ENCODE measurements around the gene GLI3.

GLI3 gene

DNA sequence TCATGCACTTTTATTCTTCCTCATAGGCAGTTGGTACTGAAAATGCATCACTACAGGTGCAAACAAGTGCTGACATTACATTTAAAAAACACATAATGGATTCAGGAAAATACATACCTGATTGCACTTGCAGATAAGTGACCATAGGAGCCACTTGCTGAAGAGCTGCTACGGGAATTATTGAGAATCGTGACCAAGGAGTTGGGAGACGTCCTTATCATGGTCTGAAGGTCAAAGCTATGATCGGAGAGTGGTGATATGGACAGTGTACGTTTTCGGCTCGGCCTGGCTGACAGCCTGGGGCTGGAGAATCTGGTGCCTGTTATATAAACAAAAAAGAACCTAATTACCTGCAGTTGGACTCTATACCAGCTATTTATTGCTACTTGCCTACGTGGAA, 197.1 kb downstream of the GLI3 start:
- no peak for DNase-seq (ENCODE audit: low read depth in 2 of 2)

DNA sequence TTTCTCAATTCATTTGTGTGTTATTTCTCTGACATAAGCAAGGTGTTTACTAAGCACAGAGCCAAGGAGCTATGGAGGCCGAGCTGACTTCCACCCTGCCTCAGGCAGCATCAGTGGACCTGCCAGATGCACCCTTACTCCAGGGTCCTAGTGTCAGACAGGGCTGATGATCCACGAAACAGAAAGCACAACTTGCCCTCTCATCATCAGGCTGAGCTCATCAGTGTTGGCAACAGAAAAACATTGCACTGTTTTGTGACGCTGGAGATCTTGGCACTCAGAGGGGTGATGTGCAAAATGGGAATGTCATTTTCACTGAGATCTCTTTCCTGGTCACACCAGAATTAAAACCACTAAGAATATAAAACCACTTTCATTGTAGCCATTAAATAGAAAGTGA, 201.8 kb downstream of the GLI3 start:
- DNase-seq (ENCODE audit: low read depth in 2 of 2) = no peak

DNA sequence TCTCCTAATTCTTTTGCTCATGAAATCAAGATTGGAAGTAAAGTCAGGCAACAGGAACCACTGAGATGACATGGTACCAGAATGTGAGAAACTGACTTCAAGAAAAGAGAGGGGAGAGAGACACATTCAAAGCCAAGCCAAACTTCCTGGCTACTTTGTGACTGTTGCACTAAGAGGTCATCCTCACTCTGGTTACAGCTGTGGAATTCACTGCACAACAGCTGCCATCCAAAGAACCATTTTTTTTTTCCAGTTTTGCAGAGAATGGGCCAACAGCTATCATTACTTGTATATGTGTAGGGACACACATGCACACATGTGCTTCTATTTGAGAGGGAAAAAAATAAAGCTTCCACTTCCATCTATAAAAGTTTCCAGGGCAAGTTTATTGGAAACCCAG, 203.5 kb downstream of the GLI3 start:
- DNase-seq (ENCODE audit: low read depth in 2 of 2) = no peak

DNA sequence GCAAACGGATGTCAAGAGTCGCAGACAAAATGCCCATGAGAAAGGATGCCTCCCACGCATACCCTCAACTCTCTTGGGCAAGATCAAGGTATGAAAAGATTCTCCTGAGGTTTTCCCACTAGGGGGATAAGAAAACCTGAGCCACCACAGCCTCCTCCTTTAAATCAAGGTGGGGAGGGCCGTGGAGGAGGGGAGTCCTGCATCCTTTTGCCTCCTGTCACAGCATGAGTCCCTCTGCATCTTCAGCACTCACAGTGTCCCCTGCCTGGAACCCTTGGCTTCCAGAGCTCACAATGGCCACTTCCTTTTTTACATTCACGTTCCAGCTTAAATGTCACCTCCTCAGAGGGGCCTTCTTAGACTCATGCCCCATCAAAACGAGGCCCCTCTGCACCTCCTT, 207.6 kb downstream of the GLI3 start:
- DNase-seq (ENCODE audit: low read depth in 2 of 2) = no peak

DNA sequence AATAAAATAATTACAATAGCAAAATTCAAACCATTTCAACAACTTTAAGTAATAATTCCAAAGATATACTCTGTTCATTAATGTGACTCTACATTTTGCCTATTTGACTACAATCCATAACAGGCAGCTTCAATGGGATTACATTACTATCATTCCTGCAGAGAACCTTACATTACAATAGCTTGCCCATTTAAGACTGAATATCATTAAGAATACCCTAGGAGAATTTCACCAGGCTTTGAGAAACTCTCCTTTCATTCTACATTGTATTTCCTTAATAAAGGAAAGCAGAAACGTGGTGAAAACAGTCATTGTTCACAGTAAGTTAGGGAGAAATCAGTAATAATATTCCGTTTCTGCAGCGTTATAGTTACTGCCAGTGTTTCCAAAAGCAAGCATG, 209.5 kb downstream of the GLI3 start:
- no peak for DNase-seq (ENCODE audit: low read depth in 2 of 2)

DNA sequence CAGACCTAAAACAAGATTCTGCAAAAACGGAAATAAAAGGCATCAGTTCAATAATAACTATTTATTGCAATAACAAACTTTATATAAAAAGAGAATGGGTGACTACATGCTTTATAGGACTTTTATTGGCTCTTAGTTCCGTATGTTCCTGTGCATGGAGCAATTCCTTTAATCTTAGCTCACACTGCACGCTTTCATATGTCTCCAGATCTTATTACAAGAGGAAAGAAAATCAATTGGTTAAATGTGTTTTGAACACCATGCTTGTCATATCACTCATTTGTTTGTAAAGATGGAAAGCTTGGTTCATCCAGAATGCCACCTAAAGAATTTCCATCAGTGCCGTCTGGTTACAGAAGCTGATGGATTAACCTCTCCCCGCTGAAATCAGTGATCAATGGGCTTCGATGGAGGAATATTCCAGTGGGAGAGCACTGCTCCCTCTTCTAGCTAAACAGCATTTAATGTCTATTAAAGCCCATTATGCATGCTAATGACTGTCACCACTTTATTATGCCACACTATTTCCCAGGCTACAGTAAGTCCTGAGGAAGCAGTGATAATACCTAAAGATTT, 210.3 kb downstream of the GLI3 start:
- no peak for DNase-seq (ENCODE audit: low read depth in 2 of 2)

DNA sequence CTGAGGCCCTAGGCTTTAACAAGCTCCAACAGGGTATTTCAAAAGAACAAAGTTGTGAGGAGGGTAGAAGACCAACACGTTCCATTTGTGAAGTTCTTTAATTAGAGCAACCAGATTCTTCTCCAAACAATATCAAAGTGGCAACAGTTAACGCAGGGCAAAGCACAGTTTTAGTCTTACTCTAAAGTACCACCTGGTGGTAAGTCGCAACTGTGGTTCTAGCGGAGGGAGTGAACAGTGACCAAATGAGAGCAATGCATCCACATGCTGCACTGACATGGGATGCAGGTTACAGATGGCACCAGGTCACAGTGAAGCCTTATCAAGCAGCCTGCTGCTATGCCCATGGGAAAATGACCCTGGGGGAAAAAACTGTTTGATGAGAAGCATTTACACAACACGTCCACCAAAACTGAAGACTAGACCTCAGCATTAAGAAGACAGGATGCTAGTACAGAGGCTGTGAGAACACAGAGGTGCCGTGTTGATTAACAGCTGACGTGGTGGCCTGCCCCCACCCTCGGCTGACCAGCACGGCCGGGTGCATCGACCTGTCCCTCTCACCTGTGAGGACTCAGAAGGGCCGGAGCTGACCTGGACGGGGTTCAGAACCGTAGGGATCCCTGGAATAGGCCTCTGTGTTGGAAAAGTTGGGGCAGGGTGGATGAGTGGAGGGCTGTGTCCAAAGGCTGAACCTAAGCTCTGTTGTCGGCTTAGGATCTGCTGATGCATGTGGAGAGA, 211.2 kb downstream of the GLI3 start:
- DNase-seq (ENCODE audit: low read depth in 2 of 2) = no peak

DNA sequence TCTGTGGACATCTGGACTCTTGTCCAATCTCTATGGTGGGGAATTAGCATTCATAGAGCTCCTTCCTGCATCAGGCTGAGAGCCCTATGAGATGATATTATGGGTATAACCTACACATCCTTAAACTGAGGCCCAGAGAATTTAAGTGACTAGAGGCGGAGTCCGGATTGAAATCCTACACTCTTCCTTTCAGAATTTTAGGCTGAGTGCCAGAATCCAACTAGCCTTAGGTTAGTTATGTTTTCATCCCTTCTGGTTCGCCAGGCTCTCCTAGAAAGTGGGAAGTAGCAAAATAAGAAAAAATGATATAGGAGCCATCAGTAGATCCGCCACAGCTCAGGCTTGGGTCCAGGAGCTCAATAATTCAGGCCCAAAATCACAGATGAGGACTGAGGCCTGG, 212.5 kb downstream of the GLI3 start:
- no peak for DNase-seq (ENCODE audit: low read depth in 2 of 2)

DNA sequence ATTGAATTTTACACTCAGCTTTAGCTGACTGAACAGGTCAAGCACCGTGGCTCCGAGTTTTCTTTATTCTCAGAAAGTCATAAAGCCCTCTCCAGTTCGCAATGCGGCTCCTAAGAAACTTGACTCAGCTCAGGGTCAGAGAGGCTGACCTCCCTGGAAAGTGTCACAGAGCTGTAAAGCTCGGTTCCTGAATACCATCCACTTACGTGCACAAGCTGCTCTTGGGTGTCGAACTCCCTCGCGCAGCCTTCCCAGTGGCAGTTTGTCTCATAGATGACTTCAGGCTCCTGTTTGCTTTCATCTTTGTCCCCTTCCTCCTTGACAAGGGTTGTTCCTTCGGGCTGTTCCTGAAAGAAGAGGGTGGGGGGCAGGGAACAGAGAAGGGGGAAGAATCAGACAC, 213.7 kb downstream of the GLI3 start:
- no peak for DNase-seq (ENCODE audit: low read depth in 2 of 2)

DNA sequence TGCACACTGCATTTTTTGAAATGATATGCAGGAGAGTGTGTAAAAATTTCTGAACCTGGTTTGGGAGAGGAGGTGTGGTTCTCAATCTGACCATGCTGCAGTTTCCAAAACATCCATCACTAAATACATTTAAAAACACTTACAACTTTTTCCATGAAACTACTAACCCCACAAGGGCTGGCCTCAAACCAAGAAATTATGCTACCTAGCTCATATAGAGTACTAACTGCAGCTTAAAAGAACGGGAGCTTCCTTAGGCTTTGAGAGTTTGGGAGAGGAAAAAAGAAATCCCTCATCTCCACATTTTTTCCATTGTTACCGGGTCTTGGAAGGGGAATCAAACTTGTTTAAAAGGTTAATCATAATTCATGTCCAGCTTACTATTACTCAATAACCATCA, 214.2 kb downstream of the GLI3 start:
- no peak for DNase-seq (ENCODE audit: low read depth in 2 of 2)

DNA sequence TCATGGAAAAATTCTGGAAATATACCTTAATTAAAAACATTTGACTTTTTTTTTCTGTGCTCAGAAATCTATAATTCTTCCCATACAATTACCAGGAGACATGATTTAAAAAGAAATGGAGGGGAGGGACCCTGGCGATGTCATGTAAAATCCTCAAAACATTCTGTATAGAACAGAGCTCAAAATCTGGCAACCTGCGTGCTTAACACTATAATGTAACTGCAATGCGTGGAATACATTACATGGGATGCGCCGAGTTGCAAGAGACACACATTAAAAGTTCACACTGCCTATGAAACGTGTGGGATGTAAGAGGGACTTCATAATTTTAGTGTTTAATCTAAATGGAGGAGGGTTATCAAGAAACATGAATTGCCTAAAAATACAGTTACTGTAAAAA, 215.0 kb downstream of the GLI3 start:
- no peak for DNase-seq (ENCODE audit: low read depth in 2 of 2)

DNA sequence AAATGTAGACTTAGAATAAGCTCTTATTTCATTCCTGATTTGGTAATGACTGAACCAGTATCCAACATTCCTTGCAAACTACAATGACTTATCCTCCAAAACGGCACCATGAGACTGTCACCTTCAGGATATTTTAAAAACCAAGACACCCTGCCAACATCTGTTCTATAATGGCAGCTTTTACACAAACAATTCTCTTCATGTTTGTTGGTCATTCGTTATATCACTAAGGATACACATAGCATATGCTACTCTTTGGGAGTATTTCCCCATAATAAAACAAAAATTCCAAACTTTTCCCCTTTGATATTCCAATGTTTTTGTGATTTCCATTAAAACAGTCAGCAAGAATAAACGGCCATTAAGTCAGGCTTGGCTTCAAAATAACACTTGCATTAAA, 215.4 kb downstream of the GLI3 start:
- DNase-seq (ENCODE audit: low read depth in 2 of 2) = no peak

DNA sequence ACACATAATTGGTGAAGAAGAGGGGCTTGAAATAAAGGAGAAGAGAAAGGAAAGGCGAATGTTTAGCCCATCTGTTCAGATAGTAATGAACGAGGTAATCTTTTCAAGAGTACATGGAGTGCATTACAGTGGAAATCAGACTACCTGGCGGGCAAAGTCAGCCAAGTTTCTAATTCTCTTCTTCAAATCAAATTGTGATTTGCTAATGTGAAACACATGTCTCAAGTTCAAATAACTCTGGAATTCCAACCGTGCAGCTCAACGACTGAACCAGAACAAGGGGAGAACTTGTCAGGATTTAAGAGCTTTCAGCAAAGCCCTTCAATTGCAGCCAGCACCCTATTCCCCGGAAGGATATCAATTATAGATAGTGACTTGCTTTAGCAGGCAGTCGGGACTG, 216.9 kb downstream of the GLI3 start:
- DNase-seq (ENCODE audit: low read depth in 2 of 2) = no peak

DNA sequence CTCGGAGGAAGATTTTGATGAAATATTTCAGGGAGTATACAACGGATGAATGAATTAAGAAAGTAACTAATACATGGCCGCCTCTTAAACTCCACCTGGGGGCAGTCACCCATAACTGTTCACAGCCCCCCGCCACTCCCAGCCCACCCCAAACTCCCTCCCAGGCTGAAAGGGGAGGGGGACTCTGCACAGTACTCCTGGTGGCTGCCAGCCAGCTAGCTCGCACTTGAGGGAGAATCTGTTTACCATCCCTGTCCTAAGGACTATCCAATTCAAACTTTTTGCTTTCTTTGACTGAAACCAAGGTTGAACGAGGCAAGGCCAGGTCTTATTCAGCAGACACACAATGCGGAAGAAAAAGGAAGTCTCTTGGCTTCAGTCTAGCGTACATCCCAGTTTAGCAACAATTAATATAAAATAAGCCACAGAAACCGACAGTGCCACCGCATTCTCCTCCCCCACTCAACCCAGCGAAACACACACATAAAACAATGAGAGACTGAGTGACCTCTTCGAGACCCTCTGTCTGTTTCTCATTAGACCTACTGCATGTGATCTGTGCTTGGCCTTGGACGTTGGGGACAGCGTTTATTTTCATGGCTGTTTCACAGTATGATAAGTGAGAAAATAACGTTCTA, 219.5 kb downstream of the GLI3 start:
- DNase-seq (ENCODE audit: low read depth in 2 of 2) = no peak

DNA sequence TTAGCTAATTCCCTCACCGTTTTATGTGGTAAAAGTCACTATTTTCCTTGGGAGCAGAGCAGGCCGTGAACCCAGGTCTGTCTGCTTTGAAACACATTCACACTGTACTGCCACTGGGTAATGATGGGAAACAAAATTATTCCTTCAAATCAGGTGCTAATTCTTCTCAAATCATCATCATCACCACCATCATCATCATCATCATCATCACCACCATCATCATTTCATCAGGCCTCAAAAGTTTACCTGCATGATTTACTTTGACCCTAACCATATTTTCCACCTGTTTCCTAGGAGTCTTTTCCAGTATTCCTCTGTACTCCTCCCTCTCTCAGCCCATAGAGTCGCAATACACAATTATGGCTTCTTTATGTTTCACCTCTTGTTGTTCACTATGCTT, 220.5 kb downstream of the GLI3 start:
- DNase-seq (ENCODE audit: low read depth in 2 of 2) = no peak

DNA sequence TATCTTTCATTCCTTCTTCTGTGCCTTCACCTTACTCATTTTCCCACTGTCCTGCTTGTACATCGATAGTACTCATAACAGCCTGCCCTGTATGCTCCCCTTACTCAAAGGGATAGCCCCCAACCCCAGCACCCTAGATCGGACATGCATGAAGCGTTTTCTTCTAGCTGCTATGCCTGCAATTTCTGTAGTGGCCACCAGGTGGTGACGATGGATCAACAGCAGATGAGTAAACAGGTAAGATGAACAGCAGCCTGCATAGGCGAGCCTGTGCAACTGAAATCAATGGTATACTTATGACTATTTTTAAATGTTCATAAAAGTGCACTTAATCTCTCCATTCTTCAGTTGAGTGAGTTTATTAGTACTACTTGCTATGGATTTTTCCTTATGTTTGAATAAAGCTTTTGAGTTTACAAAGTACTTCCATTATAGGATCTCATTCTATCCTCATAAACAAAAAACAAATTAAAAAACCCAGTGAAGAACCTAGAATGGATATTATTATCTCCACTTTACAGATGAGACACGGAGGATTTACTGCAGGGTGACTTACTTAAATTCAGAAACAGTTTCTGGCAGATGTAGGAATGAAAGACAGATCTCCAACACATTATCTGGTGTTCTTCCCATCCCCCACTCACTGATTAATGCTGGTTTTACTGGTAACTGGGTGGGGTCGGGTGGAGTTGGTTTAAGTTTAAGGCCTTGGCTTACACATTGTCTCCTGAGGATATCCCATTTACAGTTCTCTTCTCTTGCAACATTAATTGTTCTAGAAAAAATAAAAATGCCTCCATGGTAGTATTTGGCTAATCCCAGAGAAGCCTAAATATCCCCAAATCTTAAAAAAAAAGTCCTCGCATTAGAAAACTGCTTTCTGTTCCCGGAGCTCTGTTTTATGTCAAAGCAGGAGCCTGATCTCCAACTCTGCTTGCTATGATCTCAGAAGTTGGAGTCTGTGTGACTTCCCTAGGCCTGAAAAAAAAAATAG, 222.1 kb downstream of the GLI3 start:
- DNase-seq (ENCODE audit: low read depth in 2 of 2) = peak; percentile 17 to 23

DNA sequence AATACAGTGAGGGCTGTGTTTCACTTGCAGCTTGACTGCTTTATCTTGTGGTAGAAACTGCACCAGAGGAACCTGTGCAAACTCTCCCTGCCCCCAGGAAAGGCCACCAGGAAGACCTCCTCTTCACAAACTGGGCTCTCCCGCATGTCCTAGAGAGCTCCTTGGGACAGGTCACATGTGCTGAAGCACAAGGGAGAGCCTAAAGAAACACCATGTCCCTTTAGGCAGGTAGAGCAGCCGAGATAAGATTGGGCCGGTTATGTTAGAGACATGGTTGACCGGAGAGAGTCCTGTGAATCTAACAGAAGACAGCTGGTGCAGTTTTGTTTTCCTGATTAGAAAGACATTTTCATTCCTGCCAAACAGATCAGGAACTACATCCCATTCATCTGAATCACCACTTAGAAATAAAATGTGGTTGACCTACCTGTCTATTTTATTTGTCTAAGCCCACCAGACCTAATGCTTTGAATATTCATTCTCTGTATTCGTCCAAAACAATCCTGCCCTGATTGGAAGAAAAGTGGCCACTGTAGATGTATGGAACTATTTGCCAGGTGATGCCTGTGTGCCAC, 224.1 kb downstream of the GLI3 start:
- no peak for DNase-seq (ENCODE audit: low read depth in 2 of 2)

DNA sequence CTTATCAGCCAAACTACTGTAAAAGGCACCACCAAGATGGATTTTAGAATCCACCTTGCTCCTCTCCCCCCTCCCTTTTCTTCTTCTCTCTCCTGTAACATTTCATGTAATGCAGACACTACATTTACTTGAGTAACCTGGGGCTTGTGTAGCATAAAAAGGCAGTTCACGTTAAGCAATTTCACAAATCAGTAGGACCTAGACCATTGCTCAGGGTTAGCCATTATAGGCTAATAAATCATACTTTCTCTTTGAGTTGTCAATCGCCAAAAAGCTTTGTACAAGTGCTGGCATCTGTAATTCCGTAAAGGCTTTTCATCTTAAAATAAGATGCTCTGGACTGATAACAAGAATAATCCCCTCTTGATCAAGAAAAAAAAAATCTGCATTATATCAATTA, 224.7 kb downstream of the GLI3 start:
- no peak for DNase-seq (ENCODE audit: low read depth in 2 of 2)

DNA sequence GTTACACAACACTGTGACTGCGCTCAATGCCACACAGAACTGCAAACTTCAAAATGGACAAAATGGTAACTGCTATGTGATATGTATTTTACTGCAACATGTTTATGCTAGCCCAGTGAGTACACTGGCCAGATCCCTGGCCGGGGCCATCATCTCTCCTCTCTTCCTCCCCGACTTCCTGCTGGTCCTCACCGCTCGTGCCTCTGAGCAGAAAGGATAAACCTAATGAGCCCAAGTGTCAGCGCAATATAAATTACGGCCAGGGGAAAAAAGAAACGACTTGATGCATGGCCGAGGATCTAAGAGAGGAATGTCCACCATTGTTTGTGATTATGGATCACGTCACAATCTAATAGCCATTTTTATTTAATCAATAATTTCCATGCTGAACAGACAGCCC, 225.2 kb downstream of the GLI3 start:
- DNase-seq (ENCODE audit: low read depth in 2 of 2) = no peak

DNA sequence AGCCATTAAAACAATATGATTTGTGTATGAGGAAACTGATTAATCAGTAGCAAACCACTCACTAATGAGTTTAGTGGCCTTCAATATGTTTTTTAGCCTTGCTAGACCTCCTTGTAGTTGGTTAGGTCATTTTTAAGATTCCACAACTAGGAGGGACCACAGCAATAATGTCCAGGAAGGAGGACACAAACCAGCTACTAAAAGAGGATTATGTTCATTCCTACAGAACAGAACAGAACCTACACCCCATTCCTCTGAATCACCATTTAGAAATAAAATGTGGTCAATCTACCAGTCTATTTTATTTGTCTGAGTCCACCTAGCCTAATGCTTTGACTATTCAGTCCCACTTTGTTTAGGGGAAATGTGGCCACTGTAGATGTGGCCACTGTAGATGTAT, 226.3 kb downstream of the GLI3 start:
- no peak for DNase-seq (ENCODE audit: low read depth in 2 of 2)

DNA sequence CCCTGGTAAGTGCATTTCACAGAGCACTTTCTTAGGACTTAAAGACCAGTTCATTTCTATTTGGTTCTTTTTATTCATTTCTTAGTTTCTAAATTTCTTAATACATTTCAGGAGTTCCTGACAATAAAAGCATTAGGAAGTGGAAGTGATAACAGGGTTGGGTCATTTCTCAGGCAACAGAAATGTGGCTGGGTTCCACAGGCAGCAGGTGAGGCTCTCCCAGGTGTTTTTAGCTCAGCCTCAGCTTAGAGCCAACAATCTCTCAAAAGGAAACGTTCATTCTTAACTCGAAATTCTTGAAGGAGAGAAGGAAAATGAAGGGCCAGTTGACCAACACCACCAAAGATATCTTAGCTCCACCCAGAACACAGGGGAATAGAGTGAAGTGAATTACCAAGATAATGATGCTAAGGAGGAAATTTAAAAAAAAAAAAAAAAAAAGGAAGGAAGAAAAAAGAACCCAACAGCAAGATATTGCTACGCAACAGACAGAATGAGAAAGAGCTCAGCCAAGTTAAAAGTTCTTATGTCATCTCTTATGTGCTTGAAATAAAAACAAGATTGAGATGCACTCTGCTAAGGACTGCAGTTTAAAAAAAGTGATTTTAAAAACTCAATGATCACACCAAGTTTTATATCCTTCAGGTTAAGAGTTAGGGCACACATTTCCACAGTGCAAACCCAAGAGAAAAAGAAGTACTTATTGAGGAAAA, 230.1 kb downstream of the GLI3 start:
- no peak for DNase-seq (ENCODE audit: low read depth in 2 of 2)

All from stimulated activated CD4-positive, alpha-beta T cell treated with anti-CD3 and anti-CD28 coated beads, Interleukin-15, amount 100 ng/mL, for 48 hours (primary cell).